GM10266 (cell line): ENCODE data around the gene SLC35F1.

Source experiments
- DNase-seq: peaks from one replicate; pipeline ENCODE4 v3.0.0; 2012; ENCODE audit errors: extremely low spot score
- TF ChIP-seq, protein P1 (sequence below): IDR thresholded peaks from 2 replicates; pipeline ENCODE4 v1.5.1; 2012; ENCODE audit warnings: mild to moderate bottlenecking, low read depth; ENCODE audit not compliant: control insufficient read depth, insufficient read depth; ENCODE audit errors: missing control alignments

Gene SLC35F1

DNA sequence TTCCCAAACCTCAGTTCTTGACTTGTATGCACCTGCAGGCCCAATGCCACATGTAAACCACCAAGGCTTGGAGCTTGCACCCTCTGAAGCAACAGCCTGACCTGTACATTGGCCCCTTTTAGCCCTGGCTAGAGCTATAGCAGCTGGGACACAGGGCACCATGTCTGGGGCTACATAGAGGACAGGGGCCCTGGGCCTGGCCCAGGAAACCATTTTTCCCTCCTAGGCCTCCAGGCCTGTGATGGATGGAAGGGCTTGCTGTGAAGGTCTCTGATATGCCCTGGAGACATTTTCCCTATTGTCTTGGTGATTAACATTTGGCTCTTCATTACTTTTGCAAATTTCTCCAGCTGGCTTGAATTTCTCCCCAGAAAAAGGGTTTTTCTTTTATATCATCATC, 64.6 kb downstream of the SLC35F1 start:
- no peak for DNase-seq
- TF ChIP-seq, protein P1, sequence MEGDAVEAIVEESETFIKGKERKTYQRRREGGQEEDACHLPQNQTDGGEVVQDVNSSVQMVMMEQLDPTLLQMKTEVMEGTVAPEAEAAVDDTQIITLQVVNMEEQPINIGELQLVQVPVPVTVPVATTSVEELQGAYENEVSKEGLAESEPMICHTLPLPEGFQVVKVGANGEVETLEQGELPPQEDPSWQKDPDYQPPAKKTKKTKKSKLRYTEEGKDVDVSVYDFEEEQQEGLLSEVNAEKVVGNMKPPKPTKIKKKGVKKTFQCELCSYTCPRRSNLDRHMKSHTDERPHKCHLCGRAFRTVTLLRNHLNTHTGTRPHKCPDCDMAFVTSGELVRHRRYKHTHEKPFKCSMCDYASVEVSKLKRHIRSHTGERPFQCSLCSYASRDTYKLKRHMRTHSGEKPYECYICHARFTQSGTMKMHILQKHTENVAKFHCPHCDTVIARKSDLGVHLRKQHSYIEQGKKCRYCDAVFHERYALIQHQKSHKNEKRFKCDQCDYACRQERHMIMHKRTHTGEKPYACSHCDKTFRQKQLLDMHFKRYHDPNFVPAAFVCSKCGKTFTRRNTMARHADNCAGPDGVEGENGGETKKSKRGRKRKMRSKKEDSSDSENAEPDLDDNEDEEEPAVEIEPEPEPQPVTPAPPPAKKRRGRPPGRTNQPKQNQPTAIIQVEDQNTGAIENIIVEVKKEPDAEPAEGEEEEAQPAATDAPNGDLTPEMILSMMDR = no peak

DNA sequence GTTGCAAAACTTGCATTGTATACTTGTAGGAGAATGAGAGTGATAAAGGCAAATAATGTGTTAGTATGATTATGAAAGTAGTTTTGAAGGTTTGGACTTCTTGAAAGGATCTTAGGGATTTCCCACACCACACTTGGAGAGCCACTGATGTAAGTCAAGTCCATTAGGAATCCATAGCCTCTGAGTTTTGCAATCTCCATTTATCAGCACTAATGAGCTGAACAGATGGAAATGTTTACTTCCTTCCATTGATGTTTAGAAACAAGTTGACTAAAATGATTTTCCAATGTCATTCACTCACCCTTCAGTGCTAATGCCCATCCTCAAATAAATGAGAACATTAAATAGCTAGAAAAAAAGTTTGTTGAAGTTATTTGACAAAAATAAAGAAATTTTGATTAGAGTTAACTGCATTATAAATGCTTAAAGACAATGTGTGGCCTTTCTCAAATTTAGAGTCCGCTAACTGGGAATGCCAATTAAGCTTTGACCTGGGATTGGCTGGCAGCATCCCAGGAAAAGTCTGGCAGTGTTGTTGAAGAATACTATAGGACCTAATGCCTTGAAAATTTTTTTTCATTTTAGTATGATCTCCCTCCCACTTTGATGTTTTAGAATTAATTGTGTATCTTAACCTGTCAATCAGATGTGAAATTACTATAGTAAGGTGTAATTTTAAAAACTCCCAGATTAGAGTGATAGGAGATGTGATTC, 68.0 kb downstream of the SLC35F1 start:
- TF ChIP-seq, protein P1 = no peak
- no peak for DNase-seq

DNA sequence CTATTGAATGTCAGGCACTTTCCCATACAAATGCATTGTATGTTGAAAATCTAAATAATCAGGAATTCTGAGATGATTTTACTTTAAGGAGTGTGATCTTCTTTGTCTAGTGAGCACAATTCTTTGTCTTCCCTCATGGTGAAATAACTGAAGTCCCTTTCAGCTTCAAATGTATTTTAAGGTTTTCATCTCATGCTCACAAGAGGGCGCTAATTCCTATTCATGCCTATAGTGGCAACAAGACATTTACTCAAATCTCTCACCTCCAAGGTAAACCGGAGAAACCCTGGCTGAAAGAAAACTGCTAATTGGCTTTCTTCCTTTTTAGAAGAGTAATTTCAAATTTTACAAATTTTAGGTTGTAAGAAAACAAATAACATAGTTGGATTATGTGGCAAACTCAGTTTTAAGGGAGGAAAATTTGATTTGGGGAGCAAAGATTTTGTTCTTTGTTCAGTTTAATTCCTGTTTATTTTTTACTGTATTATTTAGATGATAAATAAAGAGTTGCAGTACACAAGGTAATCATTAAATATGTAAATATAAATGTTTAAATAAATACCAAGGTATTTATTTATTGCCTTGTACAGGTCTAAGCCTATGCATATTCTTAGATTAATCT, 69.1 kb downstream of the SLC35F1 start:
- TF ChIP-seq, protein P1 = peak; percentile 52
- peak; percentile 42 for DNase-seq

DNA sequence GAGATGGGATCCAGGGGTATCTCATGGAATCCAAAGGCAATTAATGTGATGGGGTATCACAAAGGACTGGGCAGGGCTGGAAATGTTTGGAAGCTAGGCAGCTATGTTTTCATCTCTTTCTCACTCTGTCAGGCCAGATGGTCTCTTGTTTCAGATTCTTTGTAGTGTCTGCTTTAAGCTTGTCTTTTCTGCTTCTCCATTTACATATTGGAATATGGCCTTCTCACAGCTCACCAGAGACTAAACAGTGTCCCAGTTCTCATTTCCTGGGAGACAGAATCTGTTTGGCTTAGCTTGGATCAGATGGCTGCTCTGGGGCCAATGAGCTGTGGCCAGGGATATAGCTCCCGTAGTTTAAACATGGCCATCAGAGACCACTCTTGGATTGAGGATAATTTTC, 78.9 kb downstream of the SLC35F1 start:
- TF ChIP-seq, protein P1 = no peak
- no peak for DNase-seq

DNA sequence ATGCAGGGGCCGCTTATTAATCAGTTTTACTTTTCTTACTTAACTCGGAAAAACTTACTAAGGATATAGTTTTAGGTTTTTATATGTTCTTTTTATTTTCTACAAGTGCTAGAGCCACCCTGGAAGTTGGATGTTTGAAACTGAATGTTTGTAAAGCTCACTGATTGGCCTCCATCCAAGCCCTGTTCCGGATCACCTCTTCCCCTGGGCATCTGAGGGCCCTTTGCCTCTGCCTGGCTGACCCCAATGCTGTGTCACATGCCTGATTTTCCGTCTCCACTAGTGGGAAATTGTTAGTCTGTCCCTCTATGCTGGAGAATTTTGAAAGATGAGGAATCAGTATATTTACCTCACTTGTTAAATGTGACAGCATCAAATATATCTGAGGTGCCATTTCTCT, 79.3 kb downstream of the SLC35F1 start:
- TF ChIP-seq, protein P1 = no peak
- DNase-seq = no peak

DNA sequence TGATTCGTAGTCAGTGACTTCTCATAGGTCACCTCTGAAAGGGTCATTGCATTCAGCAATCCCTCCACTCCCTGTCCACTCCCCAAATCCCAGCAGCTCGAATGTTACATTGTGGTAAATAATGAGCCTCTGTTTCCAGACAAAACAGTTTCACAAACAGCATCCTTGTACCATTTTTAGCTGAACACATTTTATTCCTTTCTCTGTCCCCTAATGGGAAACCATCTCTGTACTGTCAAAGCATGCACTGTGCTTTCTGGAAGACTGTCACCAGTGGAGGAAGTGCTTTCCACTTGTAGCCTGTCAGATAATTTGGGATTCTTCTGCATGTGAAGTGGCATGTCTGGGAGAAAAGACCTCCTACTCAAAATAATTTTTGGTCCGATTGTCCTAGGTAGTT, 82.0 kb downstream of the SLC35F1 start:
- DNase-seq = no peak
- TF ChIP-seq, protein P1 = no peak

DNA sequence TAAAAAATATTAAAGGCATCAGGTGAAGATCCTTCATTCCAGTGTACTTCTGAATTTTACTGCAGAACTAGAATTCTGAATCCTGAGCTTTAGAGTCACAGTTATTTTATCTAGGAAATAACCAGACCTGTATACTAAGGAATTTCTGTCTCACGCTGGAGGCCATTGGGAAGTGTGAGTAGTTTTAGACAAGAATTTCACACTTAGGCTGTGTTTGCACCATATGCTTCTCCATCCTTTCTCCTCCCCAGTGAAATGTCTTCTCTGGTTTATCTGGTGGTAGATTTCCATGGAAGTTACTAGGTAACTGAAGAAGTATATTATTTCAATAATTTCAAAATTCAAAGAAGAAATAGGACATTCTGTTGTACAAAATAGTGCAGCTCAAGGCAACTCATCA, 83.1 kb downstream of the SLC35F1 start:
- no peak for DNase-seq
- TF ChIP-seq, protein P1 = no peak
